IMR-90 (cell line): ENCODE results near the gene LEF1. TPM values are rescaled to one million over a fixed set of nuclear protein-coding genes. Genes with fewer than 3 reads are reported as not detected.

Experiments used
- ATAC-seq: fragments of 200-7000 bp; cut with Tn5 transposase; 2 replicates; pipeline ENCODE4 v1.9.1; 2020; ENCODE audit warnings: low read depth, mild to moderate bottlenecking, moderate library complexity
- BruUV-seq: library from RNA; stranded (reverse); fragments of 400-500 nt; replicated peaks from 2 replicates; lab custom pipeline; 2021; lab: Mats Ljungman, UMichigan
- CTCF ChIA-PET: fragments of 300-600 bp; formaldehyde crosslinking; extraction: SDS; loops from one replicate; lab custom pipeline; 2021; ENCODE audit warnings: antibody characterized with exemption; lab: Yijun Ruan, JAX
- POLR2A ChIA-PET: fragments of 300-600 bp; sonication (Branson Sonifier 250); formaldehyde crosslinking; loops from one replicate; lab custom pipeline; 2022; ENCODE audit warnings: antibody characterized with exemption; ENCODE audit not compliant: unreplicated experiment; lab: Charles Lee
- DNase-seq: peaks from one replicate; pipeline ENCODE4 v3.0.0; 2013
- H2AFZ ChIP-seq: replicated peaks from 2 replicates; pipeline ENCODE3; 2013; ENCODE audit warnings: low read length, mild to moderate bottlenecking; ENCODE audit not compliant: poor library complexity
- H2AK5ac ChIP-seq: 2 replicates; pipeline ENCODE4 v1.6.1; 2013; ENCODE audit warnings: low read depth, low read length, inconsistent platforms
- H2AK9ac ChIP-seq: replicated peaks from 2 replicates; pipeline ENCODE3; 2013; ENCODE audit warnings: mild to moderate bottlenecking, low read depth, low read length, moderate library complexity; ENCODE audit not compliant: poor library complexity
- H2BK120ac ChIP-seq: 2 replicates; pipeline ENCODE4 v1.6.1; 2013; ENCODE audit warnings: low read depth, low read length, inconsistent platforms
- H2BK15ac ChIP-seq: 3 replicates; pipeline ENCODE4 v1.6.1; 2013; ENCODE audit warnings: low read depth, low read length, inconsistent platforms
- H2BK20ac ChIP-seq: 2 replicates; pipeline ENCODE4 v1.6.1; 2013; ENCODE audit warnings: low read depth, mild to moderate bottlenecking, inconsistent platforms, low read length, moderate library complexity
- H2BK5ac ChIP-seq: 2 replicates; pipeline ENCODE4 v1.6.1; 2013; ENCODE audit warnings: mild to moderate bottlenecking, low read depth, low read length, inconsistent platforms; ENCODE audit not compliant: poor library complexity, severe bottlenecking
- H3K14ac ChIP-seq: replicated peaks from 2 replicates; pipeline ENCODE4 v1.6.1; 2013; ENCODE audit warnings: low read depth, low read length, inconsistent platforms
- H3K18ac ChIP-seq: 2 replicates; pipeline ENCODE4 v1.6.1; 2013; ENCODE audit warnings: low read depth, low read length, control low read depth
- H3K23ac ChIP-seq: 2 replicates; pipeline ENCODE4 v1.6.1; 2013; ENCODE audit warnings: low read depth, low read length, inconsistent platforms
- H3K27ac ChIP-seq: 2 replicates; pipeline ENCODE4 v1.5.1; 2013; ENCODE audit warnings: mild to moderate bottlenecking, control low read depth, low read length; ENCODE audit not compliant: insufficient read depth
- H3K27me3 ChIP-seq: 2 replicates; pipeline ENCODE4 v1.6.1; 2013; ENCODE audit warnings: low read length; ENCODE audit not compliant: control insufficient read depth, insufficient read depth
- H3K36me3 ChIP-seq: 2 replicates; pipeline ENCODE4 v1.6.1; 2013; ENCODE audit warnings: low read length, mixed read lengths; ENCODE audit not compliant: control insufficient read depth, insufficient read depth
- H3K4ac ChIP-seq: 2 replicates; pipeline ENCODE4 v1.6.1; 2013; ENCODE audit warnings: low read depth, low read length, inconsistent platforms
- H3K4me1 ChIP-seq: 2 replicates; pipeline ENCODE4 v1.6.1; 2013; ENCODE audit warnings: low read length, mixed read lengths; ENCODE audit not compliant: control insufficient read depth, insufficient read depth
- H3K4me2 ChIP-seq: 2 replicates; pipeline ENCODE4 v1.6.1; 2013; ENCODE audit warnings: low read depth, mild to moderate bottlenecking, control low read depth, low read length, moderate library complexity
- H3K4me3 ChIP-seq: 2 replicates; pipeline ENCODE4 v1.5.1; 2013; ENCODE audit warnings: low read depth, mild to moderate bottlenecking, control low read depth, low read length, moderate library complexity; ENCODE audit not compliant: insufficient read depth
- H3K56ac ChIP-seq: 2 replicates; pipeline ENCODE4 v1.6.1; 2013; ENCODE audit warnings: low read length, inconsistent platforms; ENCODE audit not compliant: insufficient read depth; ENCODE audit errors: extremely low read depth
- H3K79me1 ChIP-seq, 2 experiments: 2 replicates each; pipeline ENCODE4 v1.6.1; 2013; ENCODE audit warnings: low read length in 2 of 2, inconsistent platforms in 1 of 2, low read depth in 1 of 2
- H3K9ac ChIP-seq: 2 replicates; pipeline ENCODE4 v1.6.1; 2013; ENCODE audit warnings: low read depth, low read length, control low read depth
- H3K9me1 ChIP-seq: 2 replicates; pipeline ENCODE4 v1.6.1; 2013; ENCODE audit warnings: low read length, inconsistent platforms; ENCODE audit not compliant: insufficient read depth
- H3K9me3 ChIP-seq: 2 replicates; pipeline ENCODE4 v1.6.1; 2013; ENCODE audit warnings: low read length; ENCODE audit not compliant: control insufficient read depth, insufficient read depth
- H4K20me1 ChIP-seq: 2 replicates; pipeline ENCODE4 v1.6.1; 2013; ENCODE audit warnings: low read length, inconsistent platforms; ENCODE audit not compliant: insufficient read depth
- H4K5ac ChIP-seq: 2 replicates; pipeline ENCODE4 v1.6.1; 2013; ENCODE audit warnings: mild to moderate bottlenecking, low read depth, low read length, control low read depth
- H4K8ac ChIP-seq, 2 experiments: 2 replicates each; pipeline ENCODE4 v1.6.1; 2013; ENCODE audit warnings: low read depth in 2 of 2, low read length in 2 of 2, control low read depth in 1 of 2, inconsistent platforms in 1 of 2
- H4K91ac ChIP-seq: 2 replicates; pipeline ENCODE4 v1.6.1; 2013; ENCODE audit warnings: low read depth, low read length, inconsistent platforms; ENCODE audit not compliant: insufficient read depth
- BHLHE40 ChIP-seq: fragments of 150-350 bp; IDR thresholded peaks from 2 replicates; pipeline ENCODE4 v1.6.1; 2016; ENCODE audit warnings: mild to moderate bottlenecking, low read depth, low read length
- CEBPB ChIP-seq: IDR thresholded peaks from 2 replicates; pipeline ENCODE4 v1.6.1; 2012; ENCODE audit warnings: low read depth, low read length, improper control_type of control experiment
- CHD1 ChIP-seq: IDR thresholded peaks from 2 replicates; pipeline ENCODE4 v1.6.1; 2012; ENCODE audit warnings: low read depth, low read length, improper control_type of control experiment
- FOS ChIP-seq: fragments of 150-350 bp; IDR thresholded peaks from 2 replicates; pipeline ENCODE4 v1.6.1; 2016; ENCODE audit warnings: low read depth, low read length
- MAFK ChIP-seq: IDR thresholded peaks from 2 replicates; pipeline ENCODE4 v1.6.1; 2012; ENCODE audit warnings: low read depth, low read length, improper control_type of control experiment
- MXI1 ChIP-seq: IDR thresholded peaks from 2 replicates; pipeline ENCODE4 v1.6.1; 2012; ENCODE audit warnings: low read depth, mild to moderate bottlenecking, low read length, moderate library complexity, borderline replicate concordance
- NFE2L2 ChIP-seq: fragments of 150-350 bp; IDR thresholded peaks from 2 replicates; pipeline ENCODE4 v1.6.1; 2016; ENCODE audit warnings: low read depth, mild to moderate bottlenecking, low read length
- RAD21 ChIP-seq: IDR thresholded peaks from 2 replicates; pipeline ENCODE4 v1.6.1; 2012; ENCODE audit warnings: low read length, improper control_type of control experiment
- RCOR1 ChIP-seq: IDR thresholded peaks from 2 replicates; pipeline ENCODE4 v1.6.1; 2012; ENCODE audit warnings: mild to moderate bottlenecking, low read length, improper control_type of control experiment; ENCODE audit not compliant: insufficient replicate concordance
- RFX5 ChIP-seq: IDR thresholded peaks from 2 replicates; pipeline ENCODE4 v1.8.0; 2012; ENCODE audit warnings: low read depth, mild to moderate bottlenecking, low read length, moderate library complexity
- SMC3 ChIP-seq: fragments of 150-350 bp; IDR thresholded peaks from 2 replicates; pipeline ENCODE4 v1.6.1; 2016; ENCODE audit warnings: low read depth, mild to moderate bottlenecking, antibody characterized with exemption, low read length, moderate library complexity
- WGBS, 2 experiments: methylation state at CpG; one replicate each; pipeline versions ENCODE4 v1.1.5 to v1.1.7; 2013; ENCODE audit warnings: missing lambda C conversion rate in 2 of 2; ENCODE audit not compliant: insufficient read length in 1 of 2; ENCODE audit errors: extremely low coverage in 2 of 2; 5-methylcytosine and 5-hydroxymethylcytosine counted together
- dilution Hi-C: fragments of 300-500 bp; cut with HindIII; formaldehyde crosslinking; loops from one replicate; pipeline ENCODE4 v1.14.3; 2018; ENCODE audit warnings: low sequenced_read_pairs; ENCODE audit not compliant: unreplicated experiment
- in situ Hi-C: fragments of 300-500 bp; cut with MboI; formaldehyde crosslinking; loops from 3 replicates; pipeline ENCODE4 v1.14.3; 2019; ENCODE audit warnings: low sequenced_read_pairs, inconsistent platforms, mixed read lengths
- intact Hi-C: fragments of 100-400 bp; cut with micrococcal nuclease; formaldehyde crosslinking; loops from 2 replicates; pipeline ENCODE4 v1.10.0; 2022
- polyA plus RNA-seq, 3 experiments: library from polyadenylated mRNA; depleted of rRNA; stranded (reverse); fragments of >200 nt; gene quantifications; 2 replicates each; pipeline ENCODE4 v1.2.3, GENCODE V29; 2012; ENCODE audit warnings: low replicate concordance in 1 of 3
- total RNA-seq: library from RNA; depleted of rRNA; stranded (reverse); fragments of >200 nt; gene quantifications from 2 replicates; pipeline ENCODE4 v1.2.3, GENCODE V29; 2012
- TF ChIP-seq, protein P1 (sequence below): fragments of 150-350 bp; IDR thresholded peaks from 2 replicates; pipeline ENCODE4 v1.6.1; 2016; ENCODE audit warnings: low read depth, mild to moderate bottlenecking, low read length, moderate library complexity, borderline replicate concordance
- TF ChIP-seq, protein P2 (sequence below): fragments of 150-350 bp; IDR thresholded peaks from 2 replicates; pipeline ENCODE4 v1.6.1; 2017; ENCODE audit warnings: mild to moderate bottlenecking, antibody characterized with exemption, low read length, low read depth
- TF ChIP-seq, protein P3 (sequence below): conservative IDR thresholded peaks from 2 replicates; pipeline ENCODE4 v1.5.1; 2012; ENCODE audit warnings: mild to moderate bottlenecking, low read depth, low read length, improper control_type of control experiment

Gene LEF1
- total and polyA plus RNA-seq, 2 of the 4 experiments (the other 2 are of a cell fraction), result 1.7 to 1.8 TPM

DNA sequence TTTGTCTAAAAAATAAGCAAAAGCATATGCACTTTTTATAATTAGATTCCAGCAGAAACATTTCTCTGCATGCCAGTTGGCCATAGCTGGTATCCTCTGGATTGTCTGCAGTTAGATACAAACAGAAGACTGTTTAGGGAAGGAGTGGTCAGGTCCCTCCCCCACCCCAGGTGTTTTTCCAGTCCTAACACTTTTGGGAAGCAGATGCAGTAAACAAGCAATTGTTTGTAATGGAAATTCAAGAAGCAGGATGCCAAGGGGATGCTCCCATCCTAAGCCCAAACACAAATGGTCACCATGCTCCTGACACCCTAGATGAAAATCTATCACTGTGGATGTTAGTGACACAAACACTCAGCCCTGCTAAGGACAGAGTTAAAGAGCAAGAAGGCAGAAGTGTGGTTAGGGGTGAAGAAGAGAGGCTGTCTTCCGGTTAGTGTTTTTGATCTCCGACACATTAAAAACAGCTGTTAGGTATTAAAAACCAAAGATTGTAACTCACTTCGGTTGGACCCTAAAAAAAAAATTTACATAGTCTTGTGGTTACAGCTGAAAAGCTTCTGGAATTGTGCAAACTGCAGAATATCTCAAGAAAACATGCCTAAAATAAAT is 7.9 kb downstream of the LEF1 start:
- Histone ChIP-seq H3K18ac (no peak overlapping the region), H2AK9ac (no peak overlapping the region), H2BK20ac (no peak overlapping the region), H3K27me3 (peaks cover 15% of the 10 kb centered on the region), H2BK5ac (no peak overlapping the region), H2AK5ac (no peak overlapping the region), H3K4me2 (no peak overlapping the region), H4K20me1 (no peaks in the 10 kb centered on the region), H3K9ac (no peak overlapping the region), H2BK15ac (no peak overlapping the region), H3K36me3 (no peaks in the 10 kb centered on the region), H3K14ac (no peak overlapping the region), H3K4me1 (no peaks in the 10 kb centered on the region), H2AFZ (no peak overlapping the region), H3K23ac (no peak overlapping the region), H4K8ac (no peak overlapping the region), H4K5ac (no peak overlapping the region), H4K91ac (no peak overlapping the region), H3K56ac (no peak overlapping the region), H3K9me3 (no peaks in the 10 kb centered on the region), H2BK120ac (no peak overlapping the region), H3K4me3 (no peak overlapping the region), H3K79me1 (no peaks in the 10 kb centered on the region), H3K27ac (no peak overlapping the region), H3K4ac (no peak overlapping the region), H3K9me1 (no peaks in the 10 kb centered on the region)
- TF ChIP-seq, protein P1, sequence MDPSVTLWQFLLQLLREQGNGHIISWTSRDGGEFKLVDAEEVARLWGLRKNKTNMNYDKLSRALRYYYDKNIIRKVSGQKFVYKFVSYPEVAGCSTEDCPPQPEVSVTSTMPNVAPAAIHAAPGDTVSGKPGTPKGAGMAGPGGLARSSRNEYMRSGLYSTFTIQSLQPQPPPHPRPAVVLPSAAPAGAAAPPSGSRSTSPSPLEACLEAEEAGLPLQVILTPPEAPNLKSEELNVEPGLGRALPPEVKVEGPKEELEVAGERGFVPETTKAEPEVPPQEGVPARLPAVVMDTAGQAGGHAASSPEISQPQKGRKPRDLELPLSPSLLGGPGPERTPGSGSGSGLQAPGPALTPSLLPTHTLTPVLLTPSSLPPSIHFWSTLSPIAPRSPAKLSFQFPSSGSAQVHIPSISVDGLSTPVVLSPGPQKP, result no peak
- TF ChIP-seq FOS (no peak), BHLHE40 (no peak), RAD21 (no peak), RCOR1 (no peak), MAFK (no peak), CEBPB (no peak), RFX5 (no peak), NFE2L2 (no peak), MXI1 (no peak), CHD1 (no peak), SMC3 (no peak)
- TF ChIP-seq, protein P2, sequence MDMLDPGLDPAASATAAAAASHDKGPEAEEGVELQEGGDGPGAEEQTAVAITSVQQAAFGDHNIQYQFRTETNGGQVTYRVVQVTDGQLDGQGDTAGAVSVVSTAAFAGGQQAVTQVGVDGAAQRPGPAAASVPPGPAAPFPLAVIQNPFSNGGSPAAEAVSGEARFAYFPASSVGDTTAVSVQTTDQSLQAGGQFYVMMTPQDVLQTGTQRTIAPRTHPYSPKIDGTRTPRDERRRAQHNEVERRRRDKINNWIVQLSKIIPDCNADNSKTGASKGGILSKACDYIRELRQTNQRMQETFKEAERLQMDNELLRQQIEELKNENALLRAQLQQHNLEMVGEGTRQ, result no peak
- TF ChIP-seq, protein P3, sequence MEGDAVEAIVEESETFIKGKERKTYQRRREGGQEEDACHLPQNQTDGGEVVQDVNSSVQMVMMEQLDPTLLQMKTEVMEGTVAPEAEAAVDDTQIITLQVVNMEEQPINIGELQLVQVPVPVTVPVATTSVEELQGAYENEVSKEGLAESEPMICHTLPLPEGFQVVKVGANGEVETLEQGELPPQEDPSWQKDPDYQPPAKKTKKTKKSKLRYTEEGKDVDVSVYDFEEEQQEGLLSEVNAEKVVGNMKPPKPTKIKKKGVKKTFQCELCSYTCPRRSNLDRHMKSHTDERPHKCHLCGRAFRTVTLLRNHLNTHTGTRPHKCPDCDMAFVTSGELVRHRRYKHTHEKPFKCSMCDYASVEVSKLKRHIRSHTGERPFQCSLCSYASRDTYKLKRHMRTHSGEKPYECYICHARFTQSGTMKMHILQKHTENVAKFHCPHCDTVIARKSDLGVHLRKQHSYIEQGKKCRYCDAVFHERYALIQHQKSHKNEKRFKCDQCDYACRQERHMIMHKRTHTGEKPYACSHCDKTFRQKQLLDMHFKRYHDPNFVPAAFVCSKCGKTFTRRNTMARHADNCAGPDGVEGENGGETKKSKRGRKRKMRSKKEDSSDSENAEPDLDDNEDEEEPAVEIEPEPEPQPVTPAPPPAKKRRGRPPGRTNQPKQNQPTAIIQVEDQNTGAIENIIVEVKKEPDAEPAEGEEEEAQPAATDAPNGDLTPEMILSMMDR, result no peak
- dilution Hi-C loops, result no loop called here
- intact Hi-C loops, result loop anchor here (10.0 kb wide), 1 partner anchor 334 kb away; no protein-coding TSS in a partner anchor
- no peak for ATAC-seq
- no CpG with 5 or more reads among the region's 3 CpGs for WGBS, 2 experiments
- in situ Hi-C loops, result no loop called here
- POLR2A ChIA-PET, result interaction anchor here (0.5 kb wide), 1 partner anchor 13 kb away, joined by 3 read pairs; no protein-coding TSS in a partner anchor
- no TSS peak for BruUV-seq
- CTCF ChIA-PET, result no interaction called here
- no peak for DNase-seq
